Mucosa of gallbladder (tissue), 1 donor: ENCODE measurements around the gene CKAP5. TPM values are rescaled to one million over a fixed set of nuclear protein-coding genes. Genes with fewer than 3 reads are reported as not detected.

Experiments used
- DNase-seq: peaks from one replicate; pipeline ENCODE4 v3.0.0-alpha.2; 2020; ENCODE audit warnings: low spot score
- total RNA-seq: library from RNA; stranded (reverse); gene quantifications from one replicate; pipeline ENCODE4 v1.2.1, GENCODE V29; 2021
- donor health status: DM: no; HTN: no; CAD: no.

The CKAP5 gene
- total RNA-seq, 1 donor from 2014 or later: 64.6 TPM

DNA sequence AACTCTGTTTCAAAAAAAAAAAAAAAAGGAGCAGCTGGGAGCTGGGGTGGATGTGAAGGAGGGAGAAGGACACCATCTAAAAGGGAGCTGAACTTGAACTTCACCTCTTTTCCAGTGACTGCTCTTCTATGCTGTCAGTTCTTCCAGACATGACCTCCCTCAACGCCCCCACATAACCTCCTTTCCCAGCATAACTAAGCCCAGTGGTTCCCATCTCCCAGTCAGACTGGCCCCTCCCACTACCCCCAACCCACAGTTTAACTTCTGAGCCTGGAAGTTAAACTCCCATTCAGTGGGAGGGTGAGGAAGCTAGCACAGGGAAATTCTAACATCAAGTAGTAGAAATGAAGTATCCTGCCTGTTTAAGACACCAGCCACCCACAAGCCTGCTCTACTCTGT is 147.5 kb downstream of the CKAP5 start:
- no peak for DNase-seq

DNA sequence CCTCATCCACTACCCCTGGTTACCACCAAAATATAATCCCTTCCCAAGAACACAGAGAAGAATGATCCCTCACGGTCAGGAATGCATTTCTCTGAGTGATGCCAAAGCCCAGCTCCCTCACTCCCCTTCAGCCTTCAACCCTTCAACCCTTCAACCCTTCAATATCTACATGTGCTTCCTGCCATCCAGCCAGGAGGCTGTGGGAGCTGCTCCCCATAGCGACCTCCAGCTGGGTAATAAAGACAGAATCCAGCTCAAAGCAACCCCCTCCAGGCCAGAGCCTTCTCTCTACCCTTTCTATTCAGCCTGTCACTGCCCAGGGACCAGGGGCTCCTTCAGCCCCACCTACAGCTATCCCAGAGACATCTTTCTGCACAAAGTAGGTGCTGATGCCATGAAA is 148.4 kb downstream of the CKAP5 start:
- no peak for DNase-seq

DNA sequence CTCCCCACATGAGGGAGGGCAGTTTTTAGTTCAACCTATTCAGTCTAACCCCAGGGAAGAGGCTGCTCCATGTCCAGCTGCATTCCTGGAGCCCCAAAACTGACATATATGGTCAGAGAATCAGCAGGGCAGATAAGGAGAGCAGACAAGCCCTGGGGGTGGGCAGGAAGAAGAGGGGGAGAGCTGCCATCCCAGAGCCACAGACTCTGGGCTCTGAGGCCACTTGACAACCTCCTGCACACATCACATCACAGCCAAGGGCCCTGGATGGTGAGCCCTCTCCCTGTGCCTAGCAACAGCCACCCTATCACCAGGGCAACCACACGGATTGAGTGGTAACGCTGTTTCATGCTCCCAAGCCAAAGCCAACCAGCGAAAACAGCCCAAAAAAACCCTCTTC is 148.8 kb downstream of the CKAP5 start:
- no peak for DNase-seq

DNA sequence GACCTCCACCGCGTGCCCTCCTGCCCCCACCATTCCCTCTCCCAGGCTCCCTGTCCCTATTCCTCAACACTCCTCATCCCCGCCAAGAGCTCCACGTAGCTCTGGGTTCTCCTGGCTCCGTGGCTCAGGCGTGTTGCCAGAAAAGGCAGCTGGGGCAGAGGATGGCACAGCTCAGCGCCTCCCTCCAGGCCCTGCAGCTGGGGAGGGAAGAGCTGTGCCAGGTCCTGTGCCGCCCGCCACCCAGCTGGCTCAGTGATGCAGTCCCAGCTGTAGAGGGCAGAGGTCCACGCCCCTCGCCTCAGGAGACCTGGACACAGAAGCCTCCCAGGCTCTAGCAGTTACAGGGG is 149.9 kb downstream of the CKAP5 start:
- DNase-seq: peak; percentile 40

DNA sequence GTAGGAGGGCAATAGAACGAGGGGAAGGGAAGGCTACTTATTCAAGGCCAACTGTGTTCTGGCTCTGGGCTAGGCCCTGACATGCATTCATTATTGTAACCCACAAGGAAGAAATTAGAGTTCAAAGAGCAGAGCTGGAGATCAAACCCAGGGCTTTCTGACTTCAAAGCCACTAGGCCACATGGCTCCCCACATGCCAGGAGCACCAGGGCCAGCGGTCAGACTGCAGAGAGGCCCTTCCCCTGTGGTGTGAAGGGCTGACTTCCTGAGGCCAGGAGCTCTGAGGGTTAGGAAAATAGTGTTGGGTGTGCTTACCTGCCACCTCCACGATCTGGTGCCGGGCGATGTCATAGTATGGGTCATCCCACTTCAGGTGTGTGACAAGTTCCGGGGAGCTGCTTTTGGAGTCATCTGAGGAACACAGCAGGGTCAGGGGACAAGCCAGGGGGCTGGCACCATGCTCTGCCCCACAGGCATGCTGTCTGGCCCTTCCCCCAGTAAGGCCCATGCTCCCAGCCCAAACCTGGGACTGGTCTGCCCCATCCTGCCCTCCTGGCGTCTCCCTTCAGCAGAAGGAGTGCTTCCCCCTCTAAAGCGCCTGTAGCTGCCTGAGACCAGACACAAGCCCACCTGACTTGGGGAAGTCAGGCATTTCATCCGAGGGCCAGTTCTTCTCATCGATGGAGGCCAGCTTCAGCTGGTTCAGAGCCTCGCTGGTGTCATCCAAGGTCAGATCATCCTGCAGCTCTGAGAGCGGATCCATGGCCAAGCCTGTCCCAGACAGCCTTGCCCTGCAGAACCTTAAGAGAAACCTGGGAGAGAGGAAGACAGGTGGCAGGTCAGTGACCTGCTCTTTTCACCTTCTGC is 150.5 kb downstream of the CKAP5 start:
- DNase-seq: no peak

DNA sequence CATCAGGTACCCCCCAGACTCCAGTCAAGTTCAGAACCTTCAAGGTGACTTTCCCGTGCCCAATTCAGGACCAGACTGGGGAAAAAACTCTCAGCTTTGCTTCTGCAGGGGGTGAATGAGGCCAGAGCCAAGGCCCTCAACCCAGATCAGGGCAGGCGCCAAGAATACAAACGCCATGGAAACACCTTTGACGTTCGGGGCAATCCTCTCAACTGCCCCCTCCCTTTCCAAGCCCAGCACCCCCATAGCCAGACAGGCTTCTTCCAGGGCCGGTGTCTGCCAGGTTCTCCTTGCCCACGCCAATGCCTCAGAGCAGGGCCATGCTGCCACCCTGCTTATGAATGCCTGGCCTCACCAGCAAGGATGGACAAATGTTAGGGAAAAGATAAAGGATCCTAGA is 151.5 kb downstream of the CKAP5 start:
- no peak for DNase-seq

DNA sequence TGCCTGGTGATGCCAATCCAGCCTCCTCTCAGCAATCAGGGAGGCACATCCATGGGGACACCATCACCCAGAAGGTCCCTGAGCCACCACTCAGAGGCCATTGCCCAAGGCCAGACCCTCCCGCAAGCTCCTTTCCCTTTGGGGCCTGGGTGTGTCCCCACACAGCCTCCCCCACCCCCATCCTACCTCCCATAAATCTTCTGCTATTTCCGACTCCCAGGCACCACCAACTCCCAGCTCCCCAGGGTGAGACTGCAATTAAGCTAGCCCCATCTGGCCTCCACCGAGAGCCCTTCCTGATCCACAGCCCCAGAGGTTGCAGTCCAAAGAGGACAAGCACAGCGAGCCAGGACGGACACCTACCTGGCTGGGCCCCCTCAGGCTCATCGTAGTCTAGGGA is 152.0 kb downstream of the CKAP5 start:
- DNase-seq: no peak

DNA sequence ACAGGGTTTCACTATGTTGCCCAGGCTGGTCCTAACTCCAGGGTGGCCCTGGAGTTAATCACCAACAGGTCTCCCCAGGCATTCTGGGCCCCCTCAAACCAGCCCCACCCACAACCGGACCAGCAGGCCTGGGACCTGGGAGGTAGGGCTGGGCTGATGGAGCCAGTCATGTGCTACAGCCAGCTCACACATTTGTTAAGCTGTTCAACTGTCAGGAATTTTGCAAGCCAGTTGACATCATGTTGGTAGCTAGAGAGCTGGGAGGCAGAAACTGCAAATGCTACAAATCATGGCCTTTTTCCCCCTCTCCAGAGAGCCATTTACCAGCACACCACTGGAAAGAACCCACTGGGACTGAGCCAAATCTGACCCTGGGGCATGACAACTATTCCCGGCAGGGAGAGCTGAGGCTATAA is 152.5 kb downstream of the CKAP5 start:
- DNase-seq: no peak

Other genes with a start within 250 kb of the CKAP5 start
- 4.7 TPM for gene HARBI1, start 229.1 kb downstream of the CKAP5 start, total RNA-seq
- gene ATG13, start 228.7 kb downstream of the CKAP5 start, total RNA-seq: 91.0 TPM
- gene ARHGAP1, start 145.7 kb downstream of the CKAP5 start, total RNA-seq: 138 TPM
- 12.9 TPM for gene ZNF408, start 145.2 kb downstream of the CKAP5 start, total RNA-seq
- 21.4 TPM for gene F2, start 127.1 kb downstream of the CKAP5 start, total RNA-seq
- gene LRP4, start 72.3 kb upstream of the CKAP5 start, total RNA-seq: 14.5 TPM
- 39.1 TPM for gene CSTPP1, start 90.5 kb upstream of the CKAP5 start, total RNA-seq